ENCODE data around the gene RAPSN.

GRCh38 chr11:47488111-47488510 is 39.2 kb upstream of the RAPSN start:
- TF ChIP-seq, protein P1, sequence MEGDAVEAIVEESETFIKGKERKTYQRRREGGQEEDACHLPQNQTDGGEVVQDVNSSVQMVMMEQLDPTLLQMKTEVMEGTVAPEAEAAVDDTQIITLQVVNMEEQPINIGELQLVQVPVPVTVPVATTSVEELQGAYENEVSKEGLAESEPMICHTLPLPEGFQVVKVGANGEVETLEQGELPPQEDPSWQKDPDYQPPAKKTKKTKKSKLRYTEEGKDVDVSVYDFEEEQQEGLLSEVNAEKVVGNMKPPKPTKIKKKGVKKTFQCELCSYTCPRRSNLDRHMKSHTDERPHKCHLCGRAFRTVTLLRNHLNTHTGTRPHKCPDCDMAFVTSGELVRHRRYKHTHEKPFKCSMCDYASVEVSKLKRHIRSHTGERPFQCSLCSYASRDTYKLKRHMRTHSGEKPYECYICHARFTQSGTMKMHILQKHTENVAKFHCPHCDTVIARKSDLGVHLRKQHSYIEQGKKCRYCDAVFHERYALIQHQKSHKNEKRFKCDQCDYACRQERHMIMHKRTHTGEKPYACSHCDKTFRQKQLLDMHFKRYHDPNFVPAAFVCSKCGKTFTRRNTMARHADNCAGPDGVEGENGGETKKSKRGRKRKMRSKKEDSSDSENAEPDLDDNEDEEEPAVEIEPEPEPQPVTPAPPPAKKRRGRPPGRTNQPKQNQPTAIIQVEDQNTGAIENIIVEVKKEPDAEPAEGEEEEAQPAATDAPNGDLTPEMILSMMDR (IDR thresholded peaks at IDR 0.05): no peak
- TF ChIP-seq POLR2A (IDR thresholded peaks at IDR 0.05): no peak

Data from right lobe of liver (tissue), 4 donors.